ENCODE results near the gene TXNDC12.
A peak's percentile ranks its signal among the peaks of the same experiment; 100 is the strongest.

Gene TXNDC12

DNA sequence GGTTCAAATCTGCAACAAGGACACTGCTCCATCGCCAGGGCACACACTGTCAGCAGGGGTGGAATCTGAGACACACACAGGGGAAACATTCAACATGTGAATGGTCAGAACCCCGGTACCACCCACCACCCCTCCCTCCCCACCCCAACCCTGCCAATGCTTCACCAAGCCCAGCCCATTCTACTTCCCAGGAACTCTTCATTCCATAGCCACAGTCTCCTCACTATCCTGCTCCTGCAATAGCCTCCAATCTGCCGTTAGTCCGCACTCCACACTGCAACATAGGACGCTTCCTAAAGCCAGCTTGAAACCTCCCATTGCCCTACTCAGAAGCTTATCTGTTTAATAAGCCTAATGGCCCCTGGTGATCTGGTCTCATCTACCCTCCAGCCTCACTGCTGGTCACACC lies 57.0 kb downstream of the TXNDC12 start:
- no peak for DNase-seq (ENCODE audit: low read depth)

DNA sequence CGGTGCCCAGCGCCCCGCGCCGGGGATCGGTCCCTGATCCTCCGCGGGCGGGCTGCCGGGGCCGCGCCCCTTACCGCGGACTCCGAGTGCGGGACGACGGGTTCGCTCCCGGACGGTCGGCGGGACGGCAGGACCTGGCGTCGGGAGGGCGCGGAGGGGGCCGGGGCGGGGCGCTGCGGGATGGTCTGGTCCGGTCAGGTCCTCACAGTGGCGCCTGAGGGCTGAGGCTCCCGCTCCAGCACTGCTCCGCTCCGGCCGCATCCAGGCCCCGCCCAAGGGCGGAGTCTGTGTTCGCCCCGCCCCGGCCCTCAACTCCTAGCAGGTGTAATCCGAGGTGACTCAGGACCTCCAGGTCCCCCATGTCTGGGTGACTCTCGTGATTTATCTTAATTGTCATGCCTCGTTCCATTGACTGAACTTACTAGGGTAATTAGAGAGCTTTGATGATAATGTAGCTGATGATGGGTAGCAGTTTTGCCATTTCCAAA lies 64.5 kb downstream of the TXNDC12 start, which contains the start of gene RAB3B:
Gene RAB3B (minus strand): TSS at position 223 of the 488 bp plus-strand sequence. CDS start 13,583 bp downstream, outside the sequence.
- DNase-seq (ENCODE audit: low read depth) = peak; percentile 60

DNA sequence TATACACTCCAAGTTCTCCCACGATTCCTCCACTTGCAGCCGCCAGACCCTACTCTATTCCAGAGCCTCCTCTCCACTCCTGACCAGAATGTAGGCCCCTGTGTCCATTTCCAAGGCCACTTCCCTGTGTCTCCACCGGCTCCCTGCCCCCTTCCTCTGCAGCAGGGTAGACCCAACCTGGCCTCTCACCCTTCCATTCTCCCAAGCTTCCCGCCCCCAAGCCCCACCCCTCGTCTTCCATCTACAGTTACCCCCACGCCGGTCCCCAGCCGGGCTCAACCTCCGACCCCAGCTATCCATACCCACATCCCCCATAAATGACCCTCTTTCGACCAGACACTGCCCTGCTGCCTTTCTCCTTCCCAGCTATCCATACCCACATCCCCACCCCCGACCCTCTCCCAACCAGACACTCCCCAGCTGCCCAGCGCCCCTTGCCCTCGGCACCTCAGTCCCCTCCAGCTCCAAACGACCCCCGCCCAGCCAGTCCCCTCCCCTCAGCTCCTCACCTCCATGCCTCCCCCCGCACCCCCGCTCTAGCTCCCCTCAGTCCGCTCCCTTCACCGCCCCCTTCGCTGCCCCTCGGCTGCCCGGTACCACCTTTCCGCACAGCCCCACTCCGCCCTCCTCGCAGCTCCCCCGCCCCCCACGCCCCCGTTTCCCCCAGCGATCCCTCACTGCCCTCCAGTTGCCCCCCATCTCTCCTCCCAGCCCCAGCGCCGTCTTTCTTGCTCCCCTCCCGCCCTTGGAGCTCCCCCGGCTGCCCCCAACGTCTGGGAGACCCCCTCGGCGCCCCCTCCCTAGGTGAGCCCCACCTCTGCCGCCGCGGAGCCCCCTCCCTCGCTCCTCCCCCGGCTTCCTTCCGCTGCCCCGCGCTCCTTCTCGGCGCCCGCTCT lies 65.2 kb downstream of the TXNDC12 start:
- no peak for DNase-seq (ENCODE audit: low read depth)

DNA sequence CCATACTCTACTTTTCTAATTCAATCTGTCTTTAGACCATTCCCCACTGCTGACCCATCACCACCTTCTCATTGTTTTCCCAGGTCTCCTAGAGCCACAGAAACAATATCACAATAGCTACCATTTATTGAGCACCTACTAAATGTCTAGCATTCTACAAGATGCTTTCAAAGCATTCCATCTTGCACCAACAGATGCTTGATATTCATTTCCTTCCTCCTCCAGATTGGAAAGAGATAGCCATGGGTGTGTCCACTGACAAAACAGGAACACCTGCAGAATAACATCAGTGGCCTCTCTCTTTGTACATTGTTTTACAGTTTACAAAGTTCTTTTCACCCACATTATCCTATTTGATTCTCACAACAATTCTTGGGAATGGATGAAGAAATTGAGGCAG lies 66.7 kb downstream of the TXNDC12 start:
- DNase-seq (ENCODE audit: low read depth) = no peak

DNA sequence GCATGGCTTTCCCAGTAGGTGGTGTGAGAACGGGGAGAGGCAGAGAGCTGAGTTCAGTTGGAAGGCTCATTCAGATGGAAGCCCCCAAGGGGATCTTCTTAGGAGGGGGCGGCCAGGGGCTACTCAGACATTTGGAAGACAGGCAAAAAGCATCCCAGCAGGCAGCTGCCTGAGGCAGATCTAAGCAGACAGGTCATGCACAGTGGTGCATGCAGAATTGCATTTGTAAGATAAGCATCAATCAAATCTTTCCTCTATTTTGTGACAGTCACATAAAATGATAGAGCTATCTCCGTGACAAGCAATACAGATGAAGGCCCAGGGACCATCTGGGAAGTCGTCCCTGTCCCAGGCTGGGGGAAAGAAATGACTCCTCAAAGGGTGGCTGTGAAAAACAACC lies 68.3 kb downstream of the TXNDC12 start:
- DNase-seq (ENCODE audit: low read depth) = no peak

DNA sequence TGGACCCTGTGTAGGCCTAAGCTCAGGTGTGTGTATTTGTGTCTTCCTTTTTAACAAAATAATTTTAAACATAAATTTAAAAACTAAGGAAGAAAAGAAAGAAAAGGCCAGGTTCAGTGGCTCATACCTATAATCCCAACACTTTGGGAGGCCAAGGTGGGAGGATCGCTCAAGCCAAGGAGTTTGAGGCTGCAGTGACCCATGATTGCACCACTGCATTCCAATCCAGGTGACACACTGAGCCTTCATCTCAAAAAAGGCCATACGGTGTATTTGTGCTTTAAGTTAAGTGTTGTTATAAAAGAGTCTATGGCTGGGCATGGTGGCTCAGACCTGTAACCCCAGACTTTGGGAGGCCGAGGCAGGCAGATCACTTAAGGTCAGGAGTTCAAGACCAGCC lies 72.8 kb downstream of the TXNDC12 start:
- no peak for DNase-seq (ENCODE audit: low read depth)

DNA sequence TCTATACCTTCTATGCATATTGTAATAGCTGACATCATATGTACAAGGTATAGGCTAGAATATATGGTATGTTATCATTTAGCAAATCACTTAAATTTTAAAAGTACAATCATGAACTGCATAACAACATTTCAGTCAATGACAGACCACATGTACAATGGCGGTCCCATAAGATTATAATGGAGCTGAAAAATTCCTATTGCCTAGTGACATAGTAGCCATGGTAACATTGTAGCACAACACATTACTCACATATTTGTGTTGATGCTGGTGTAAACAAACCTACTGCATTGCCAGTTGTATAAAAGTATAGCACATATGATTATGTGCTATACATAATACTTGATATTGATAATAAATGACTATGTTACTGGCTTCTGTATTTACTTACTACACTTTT lies 73.4 kb downstream of the TXNDC12 start:
- DNase-seq (ENCODE audit: low read depth) = no peak

DNA sequence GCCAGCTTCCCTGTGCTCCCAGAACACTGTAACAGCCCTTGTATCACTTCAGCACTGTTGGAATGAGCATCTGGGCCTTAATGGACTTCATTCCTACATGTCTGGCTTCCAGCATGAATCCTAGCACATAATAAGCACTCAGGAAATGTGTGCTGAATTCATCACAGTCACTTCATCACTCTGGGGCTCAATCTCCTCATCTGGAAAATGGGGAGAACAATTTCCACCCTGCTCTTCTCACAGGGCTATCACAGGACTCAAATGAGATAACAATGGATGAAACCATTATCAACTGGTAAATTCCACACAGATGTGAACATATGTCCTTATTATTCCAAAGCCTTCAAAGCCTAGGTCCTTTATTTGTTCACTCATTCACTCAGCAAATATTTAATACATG lies 76.9 kb downstream of the TXNDC12 start:
- DNase-seq (ENCODE audit: low read depth) = no peak

DNA sequence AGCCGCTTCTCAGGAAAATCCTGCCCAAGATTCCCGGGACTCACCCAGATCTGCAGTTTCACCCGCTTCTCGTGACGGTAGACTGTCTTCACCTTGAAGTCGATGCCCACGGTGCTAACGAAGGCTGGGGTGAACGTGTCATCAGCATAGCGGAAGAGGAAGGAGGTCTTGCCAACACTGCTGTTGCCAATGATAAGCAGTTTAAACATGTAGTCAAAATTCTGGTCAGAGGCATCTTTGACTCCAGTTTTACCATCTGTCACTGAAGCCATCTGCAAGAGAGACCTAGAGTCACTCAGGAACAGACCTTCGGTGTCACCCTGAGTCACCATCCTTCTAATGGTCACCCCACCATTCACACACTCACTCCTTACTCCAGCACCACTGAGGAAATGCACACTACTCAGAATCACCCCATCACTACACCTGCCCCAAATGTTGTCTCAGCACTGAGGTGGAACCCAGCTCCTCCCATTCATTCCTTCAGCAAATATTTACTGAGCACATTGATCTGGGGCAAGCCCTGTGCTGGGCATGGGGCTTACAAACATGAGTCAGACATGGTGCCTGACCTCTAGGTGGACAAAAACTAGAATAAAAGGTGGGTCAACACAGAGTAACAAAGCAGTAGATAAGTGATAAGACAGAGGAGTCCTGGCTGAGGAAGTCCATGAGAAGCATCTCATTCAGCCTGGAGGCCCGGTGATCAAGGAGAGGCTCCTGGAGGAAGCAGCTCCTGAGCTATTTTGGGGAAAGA lies 78.0 kb downstream of the TXNDC12 start:
- DNase-seq (ENCODE audit: low read depth) = no peak

DNA sequence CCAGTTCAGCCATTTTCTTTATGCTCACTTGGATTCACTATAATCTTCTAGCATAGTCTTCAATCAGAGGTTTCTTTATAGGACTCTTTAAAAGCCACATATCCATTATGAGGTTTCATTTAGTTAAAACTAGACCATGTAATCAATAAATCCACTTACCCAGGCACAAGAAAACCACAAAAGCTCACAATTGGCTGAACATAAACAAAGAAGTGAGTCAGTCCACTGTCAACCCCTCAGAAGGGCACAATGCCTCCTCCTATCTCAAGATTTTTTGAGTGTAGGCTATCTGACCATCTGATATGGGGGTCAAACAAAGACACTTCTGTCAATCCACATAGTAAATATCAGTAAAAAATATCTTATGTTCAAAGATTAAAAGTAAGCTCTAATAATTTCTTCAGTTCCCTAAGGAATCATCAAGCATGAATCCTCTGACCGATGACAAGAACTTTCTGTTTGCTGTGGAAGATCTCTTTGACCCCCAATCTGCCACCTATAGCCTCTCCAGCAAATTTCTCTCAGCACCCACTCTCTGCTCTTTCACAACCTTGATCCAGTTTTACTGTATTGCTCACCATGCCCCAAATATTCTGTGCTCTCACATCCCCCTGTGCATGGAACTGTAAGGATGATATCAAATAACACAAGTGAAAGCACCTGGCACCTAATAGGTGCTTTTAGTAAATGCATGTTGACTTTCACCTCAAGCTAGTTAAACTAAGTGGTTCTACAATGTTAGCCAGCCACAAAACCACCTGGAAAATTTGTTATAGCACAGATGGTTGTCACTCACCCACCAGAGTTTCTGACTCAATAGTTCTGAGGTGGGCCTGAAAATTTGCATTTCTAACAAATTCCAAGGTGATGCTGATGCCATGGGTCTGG lies 81.2 kb downstream of the TXNDC12 start:
- DNase-seq (ENCODE audit: low read depth) = no peak
